Measurements from ENCODE around the gene VSX2.

DNA sequence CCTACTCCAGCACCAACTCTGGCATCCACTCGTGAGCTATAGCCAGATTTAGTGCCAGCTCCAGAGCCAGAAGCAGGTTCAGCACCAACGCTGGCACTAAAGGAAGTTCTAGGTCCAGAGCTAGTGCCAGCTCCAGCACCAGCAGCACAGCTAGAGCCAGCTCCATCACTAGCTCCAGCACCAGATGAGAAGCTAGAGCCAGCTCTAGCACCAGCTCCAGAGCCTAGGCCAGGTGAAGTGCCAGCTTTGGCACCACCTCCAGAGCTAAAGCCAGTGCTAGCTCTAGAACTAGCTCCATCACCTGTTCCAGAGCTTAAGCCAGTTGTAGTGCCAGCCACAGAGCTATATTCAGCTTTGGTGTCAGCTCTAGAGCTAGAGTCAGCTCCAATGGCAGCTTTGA is 38.8 kb downstream of the VSX2 start:
- no peak for TF ChIP-seq CTCF (IDR thresholded peaks at IDR 0.05)
- no peak for TF ChIP-seq POLR2A (IDR thresholded peaks at IDR 0.05)
- no peak for TF ChIP-seq POLR2AphosphoS5 (IDR thresholded peaks at IDR 0.05)
- TF ChIP-seq EP300 (IDR thresholded peaks at IDR 0.05) = no peak
